Fibroblast of lung (primary cell): Measurements from ENCODE around the gene RPS6KB1.
"Not testable (repeated sequence)": the region's sequence is repeated elsewhere in the genome, so short reads cannot be mapped to it uniquely, and the experiment has no call there.

Experiments
- EZH2 ChIP-seq: IDR thresholded peaks from 2 replicates; pipeline ENCODE4 v1.5.1; 2012; ENCODE audit warnings: low read length, control low read depth, mild to moderate bottlenecking; ENCODE audit errors: missing control alignments
- TF ChIP-seq, protein P1 (sequence below), 2 donors: IDR thresholded peaks in 1 of 2; conservative IDR thresholded peaks in 1 of 2; 1 replicate in 1 of 2; 2 replicates in 1 of 2; pipeline ENCODE4 v1.5.1; 2011 to 2012; ENCODE audit warnings: low read length in 2 of 2, control low read depth in 1 of 2, inconsistent platforms in 1 of 2, low read depth in 1 of 2, mild to moderate bottlenecking in 1 of 2

DNA sequence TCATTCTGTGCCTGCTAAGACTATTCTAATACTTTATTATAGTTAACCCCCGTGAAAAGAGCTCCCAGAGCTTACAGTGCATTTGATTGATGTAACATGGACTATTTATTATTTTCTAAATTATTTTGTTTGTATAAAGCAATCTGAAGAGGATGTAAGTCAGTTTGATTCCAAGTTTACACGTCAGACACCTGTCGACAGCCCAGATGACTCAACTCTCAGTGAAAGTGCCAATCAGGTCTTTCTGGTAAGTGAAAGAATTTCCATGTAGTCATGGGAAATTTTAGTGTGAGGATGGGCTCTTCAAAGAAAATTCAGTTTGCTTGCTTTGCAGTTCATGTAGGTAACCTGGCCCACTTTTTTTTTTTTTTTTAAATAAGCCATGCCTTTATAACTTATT lies 47.8 kb downstream of the RPS6KB1 start:
- TF ChIP-seq, protein P1, sequence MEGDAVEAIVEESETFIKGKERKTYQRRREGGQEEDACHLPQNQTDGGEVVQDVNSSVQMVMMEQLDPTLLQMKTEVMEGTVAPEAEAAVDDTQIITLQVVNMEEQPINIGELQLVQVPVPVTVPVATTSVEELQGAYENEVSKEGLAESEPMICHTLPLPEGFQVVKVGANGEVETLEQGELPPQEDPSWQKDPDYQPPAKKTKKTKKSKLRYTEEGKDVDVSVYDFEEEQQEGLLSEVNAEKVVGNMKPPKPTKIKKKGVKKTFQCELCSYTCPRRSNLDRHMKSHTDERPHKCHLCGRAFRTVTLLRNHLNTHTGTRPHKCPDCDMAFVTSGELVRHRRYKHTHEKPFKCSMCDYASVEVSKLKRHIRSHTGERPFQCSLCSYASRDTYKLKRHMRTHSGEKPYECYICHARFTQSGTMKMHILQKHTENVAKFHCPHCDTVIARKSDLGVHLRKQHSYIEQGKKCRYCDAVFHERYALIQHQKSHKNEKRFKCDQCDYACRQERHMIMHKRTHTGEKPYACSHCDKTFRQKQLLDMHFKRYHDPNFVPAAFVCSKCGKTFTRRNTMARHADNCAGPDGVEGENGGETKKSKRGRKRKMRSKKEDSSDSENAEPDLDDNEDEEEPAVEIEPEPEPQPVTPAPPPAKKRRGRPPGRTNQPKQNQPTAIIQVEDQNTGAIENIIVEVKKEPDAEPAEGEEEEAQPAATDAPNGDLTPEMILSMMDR (conservative IDR thresholded peaks at IDR 0.05 in 1 of 2, IDR thresholded peaks at IDR 0.05 in 1 of 2; ENCODE audit: low read depth in 1 of 2, low read length in 2 of 2) = not testable (repeated sequence)
- TF ChIP-seq EZH2 = not testable (repeated sequence)
